Cerebellar nuclear complex (tissue), 1 donor: ENCODE data around the gene PARVG.

Experiments used
- DNase-seq, 2 experiments: peaks; one replicate each; lab custom pipeline; 2025; lab: John Stamatoyannopoulos, UW

The PARVG gene

DNA sequence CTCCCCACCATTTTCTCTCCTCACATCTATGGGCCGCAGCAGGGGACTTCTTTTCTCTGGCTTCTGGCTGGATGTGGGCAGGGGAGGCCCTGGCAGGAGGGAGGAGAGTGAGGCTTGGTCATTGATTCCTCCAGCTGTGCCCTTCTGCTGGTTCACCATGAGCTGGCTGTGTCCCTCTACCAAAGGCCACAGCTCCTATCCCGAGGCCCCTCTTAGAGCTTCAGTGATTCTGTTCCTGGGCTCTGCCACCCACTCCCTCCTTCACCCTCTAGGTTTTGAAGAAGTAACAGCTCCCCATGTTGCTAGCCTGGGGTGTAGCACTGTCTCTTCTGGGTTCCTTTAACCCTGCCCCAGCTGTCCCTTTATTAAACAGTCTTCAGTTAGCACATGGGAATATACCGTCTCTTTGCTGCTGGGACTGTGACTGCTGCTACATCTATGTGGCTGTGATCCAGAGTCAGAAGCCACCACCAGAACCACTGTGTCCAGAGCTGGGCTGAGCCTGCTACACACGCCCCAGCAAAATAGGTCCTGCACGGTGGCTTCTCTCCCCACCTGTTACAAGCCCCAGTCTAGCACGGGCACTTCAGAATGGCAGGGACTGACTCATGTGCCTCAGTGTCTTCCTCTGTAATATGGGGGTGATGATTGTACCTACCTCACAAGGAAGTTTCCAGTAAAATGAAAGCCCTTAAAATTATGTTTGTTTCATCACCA lies 578 bp upstream of the PARVG start:
- DNase-seq: no peak

GRCh38 chr22:44181033-44181911 lies 547 bp downstream of the PARVG start:
- DNase-seq: no peak

DNA sequence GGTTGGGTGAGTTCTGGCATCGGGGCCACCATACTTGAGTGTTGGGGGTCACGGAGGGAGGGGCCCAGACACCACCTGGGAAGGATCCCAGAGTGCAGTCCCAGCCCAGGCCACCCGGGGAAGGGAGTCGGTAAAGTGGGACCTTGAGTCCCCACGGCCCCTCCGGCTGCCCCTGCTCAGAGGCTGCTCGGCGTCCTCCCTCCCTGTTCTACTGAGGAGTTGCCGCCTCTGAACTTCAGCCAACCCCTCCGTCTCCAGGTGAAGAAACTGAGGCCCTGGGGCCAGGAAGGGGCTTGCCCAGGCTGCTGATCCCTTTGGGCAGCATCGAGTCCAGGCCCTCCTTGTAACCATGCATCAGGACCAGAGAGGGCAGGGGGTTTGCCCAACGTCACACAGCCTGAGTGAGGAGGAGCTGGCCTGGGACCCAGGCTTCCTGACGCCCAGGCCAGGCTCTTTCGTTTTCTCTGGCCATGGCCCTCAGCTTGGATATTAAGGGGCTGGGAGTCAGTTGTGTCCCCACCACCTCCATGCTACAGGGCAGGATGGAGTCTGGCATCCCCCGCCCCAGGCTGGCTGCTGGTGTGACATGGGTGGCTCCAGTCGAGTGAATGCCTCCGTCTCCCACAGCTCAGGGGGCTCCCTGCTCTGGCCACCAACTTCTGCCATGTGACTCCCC lies 1.3 kb downstream of the PARVG start:
- DNase-seq: no peak

GRCh38 chr22:44182588-44183286 lies 2.0 kb downstream of the PARVG start:
- DNase-seq: no peak

- DNase-seq: no peak
Observed at GRCh38 chr22:44183287-44183588, 2.5 kb downstream of the PARVG start.

GRCh38 chr22:44184006-44184405 lies 3.3 kb downstream of the PARVG start:
- no peak for DNase-seq

GRCh38 chr22:44185237-44186120 lies 4.8 kb downstream of the PARVG start:
- no peak for DNase-seq

DNA sequence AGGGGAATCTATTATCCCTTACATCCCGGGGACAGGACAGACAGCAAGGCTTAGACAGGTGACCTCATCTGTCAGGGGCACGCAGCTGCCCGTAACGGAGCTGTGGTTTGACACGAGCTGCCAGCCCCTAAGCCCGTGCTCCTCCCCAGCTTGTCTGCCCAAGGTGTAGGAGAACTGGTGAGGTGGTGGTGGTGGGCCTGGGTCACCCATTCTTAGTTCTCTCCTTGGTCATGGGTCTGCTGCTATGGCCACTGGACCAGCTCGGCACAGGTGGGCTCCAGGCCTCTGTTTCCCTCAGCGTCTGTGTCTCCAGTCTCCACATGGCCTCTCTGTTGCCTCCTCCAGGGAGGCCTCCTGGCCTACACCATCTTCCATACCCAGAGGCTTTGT lies 5.4 kb downstream of the PARVG start:
- no peak for DNase-seq

- DNase-seq: no peak
Observed at GRCh38 chr22:44186737-44187136, 6.0 kb downstream of the PARVG start.

DNA sequence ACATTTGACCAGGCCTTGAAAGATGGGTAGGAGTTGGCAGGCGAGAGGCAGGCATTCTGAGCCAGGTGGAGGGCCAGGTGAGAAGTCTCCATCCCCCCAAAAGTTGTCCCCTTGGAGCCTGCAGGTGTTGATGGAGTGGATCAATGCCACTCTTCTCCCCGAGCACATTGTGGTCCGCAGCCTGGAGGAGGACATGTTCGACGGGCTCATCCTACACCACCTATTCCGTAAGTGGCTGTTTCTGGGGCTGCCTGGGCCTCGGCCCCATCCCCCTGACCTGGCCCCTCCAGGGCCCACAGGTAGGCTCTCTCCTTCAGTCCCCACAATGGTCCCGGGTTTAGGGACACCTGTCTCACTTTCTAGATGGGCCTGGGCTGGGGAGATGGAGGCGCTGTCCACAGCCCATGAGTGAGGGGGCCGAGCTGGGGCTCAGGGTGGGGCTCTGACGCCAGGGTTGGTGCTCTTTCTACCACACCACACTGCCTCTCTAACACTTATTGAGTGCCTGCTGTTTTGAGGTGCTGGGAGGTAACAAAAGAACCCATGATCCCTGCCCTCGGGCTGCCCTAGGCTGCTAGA lies 7.0 kb downstream of the PARVG start:
- no peak for DNase-seq

DNA sequence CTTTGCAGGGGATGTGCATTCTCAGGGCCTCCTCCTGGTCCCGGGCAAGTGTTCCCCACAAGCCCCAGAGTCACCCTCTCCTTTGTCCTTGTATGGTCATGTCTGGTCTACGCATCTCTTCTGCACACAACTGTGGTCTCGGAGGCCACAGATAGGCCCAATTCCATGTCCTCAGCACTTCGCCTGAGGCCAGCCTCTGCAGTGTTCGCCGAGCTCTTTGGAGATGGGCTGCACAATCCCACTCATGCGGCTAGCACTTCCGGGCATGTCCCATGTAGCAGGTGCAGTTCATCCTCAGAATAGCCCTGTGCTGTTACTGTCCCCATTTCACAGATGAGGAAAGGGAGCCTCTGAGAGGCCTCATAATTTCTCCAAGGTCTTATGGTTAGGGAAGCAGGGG lies 7.6 kb downstream of the PARVG start:
- DNase-seq: no peak

- no peak for DNase-seq
Observed at GRCh38 chr22:44188986-44189630, 8.4 kb downstream of the PARVG start.

DNA sequence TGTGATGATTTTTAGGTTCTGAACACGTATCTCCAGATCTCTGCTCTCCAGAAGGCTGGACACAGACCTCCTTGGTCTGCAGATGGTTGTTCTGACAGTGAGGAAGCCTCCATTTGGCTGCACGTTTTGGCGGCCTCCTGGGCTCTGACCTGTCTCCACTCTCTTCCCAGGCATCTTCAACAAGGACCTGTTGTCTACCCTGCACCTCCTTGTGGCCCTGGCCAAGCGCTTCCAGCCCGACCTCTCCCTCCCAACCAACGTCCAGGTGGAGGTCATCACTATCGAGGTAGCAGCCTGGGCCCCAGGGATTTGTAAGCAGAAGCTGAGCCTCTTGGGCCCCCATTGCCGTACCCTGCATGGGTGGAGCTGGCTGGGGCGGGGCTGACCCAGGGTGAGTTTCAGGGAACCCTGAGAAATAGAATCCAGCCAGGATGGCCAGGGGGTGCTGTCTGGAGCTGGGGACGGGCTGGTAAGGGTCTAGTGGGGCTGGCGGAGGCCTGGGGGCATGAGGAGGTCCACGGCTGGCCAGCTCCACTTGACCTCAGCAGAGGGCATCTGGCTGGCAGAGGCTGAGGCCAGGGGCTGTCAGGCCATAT lies 9.8 kb downstream of the PARVG start:
- DNase-seq: no peak

GRCh38 chr22:44191036-44191454 lies 10.3 kb downstream of the PARVG start:
- no peak for DNase-seq

DNA sequence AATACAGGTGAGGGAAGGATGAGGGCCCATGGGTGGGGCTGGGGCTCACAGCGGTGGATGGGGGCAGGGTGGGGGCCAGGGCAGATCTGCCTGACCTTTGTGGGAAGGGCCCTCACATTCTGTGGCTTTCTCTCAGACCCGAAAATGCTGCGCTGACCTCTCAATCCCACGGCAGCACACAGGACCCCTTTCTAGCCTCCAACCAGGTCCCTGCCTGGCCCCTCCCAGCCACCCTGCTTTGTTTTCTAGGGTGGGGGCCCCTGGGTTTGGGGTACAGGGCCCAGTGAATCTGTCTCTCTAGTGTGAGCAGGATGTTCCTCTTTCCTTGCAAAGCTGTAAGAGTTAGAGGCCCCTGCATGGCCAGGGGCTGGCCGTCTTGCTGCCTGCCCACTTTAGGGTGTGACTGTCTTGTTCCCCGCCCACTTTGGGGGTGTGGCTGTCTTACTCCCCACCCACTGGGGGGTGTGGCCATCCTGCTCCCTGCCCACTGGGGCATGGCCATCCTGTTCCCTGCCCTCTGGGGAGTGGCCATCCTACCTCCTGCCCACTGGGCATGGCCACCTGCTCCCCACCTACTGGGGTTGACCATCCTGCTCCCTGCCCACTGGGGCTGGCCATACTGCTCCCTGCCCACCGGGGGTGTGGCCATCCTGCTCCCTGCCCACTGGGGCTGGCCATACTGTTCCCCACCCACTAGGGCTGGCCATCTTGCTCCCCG lies 11.5 kb downstream of the PARVG start:
- DNase-seq: no peak

DNA sequence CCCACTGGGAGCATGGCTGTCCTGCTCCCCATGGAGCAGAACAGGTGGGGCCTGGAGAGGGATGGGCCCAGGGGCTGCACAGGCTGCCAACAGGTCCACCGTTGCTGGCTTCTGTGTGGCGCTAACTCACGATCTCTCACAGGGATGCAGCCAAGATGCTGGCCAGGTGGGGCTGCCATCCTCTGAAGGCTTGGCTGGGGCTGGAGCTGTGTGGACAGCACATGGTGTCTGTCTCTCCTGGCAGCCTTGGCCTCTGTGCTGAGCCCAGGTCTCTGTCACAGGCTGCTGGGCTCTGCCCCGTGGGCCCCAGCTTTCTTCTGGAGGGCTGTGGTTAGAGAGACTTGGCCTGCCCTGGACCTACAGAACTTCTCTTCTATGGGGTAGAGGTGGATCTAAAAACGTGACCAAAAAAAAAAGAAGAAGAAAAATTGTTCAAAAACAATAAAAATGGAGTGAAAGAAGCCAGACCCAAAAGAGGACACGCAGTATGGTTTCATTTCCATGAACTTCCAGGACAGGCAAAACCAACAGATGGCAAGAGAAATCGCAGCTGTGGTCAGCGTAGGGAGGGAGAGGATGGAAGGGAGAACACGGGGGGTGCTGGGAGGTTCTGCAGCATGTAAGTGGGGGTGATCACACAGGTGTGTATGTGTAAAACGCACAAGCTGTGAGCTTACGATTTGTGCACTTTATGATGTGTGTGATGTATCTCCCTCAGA lies 12.2 kb downstream of the PARVG start:
- DNase-seq: peak; percentile 41 to 47

DNA sequence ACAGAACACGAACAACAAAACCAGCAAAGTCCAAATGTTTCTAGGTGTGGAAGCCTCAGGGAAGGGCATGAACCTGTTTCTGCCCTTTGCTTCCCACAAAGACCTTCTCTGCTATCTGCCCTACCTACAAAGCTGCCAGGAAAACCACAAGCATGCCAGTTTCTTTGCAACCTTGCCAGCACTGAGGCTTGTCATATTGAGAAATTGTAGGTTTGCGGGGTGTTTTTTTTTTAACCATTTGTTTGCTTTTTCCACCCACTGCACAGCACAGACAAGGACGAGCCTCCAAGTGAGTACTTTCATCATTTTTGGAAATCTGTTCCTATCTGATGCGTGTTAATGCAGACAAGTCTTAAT lies 12.8 kb downstream of the PARVG start:
- no peak for DNase-seq

DNA sequence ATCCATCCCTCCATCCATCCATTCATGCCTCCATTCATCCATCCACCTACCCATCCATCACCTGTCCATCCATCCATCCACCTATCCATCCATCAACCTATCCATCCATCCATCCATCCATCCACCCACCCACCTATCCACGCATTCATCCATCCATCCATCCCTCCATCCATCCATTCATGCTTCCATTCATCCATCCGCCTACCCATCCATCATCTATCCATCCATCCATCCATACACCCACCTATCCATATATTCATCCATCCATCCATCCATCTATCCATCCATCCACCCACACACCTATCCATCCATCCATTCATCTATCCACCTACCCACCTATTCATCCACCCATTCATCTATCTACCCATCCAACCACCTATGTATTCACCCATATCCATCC lies 13.8 kb downstream of the PARVG start:
- no peak for DNase-seq
